HG02588 (cell line): ENCODE data around the gene EHBP1.

ENCODE experiments used
- ATAC-seq: cut with Tn5 transposase; IDR thresholded peaks from one replicate; pipeline ENCODE4 v1.9.1; 2021; ENCODE audit warnings: mild to moderate bottlenecking, moderate library complexity; ENCODE audit not compliant: unreplicated experiment

Gene EHBP1

DNA sequence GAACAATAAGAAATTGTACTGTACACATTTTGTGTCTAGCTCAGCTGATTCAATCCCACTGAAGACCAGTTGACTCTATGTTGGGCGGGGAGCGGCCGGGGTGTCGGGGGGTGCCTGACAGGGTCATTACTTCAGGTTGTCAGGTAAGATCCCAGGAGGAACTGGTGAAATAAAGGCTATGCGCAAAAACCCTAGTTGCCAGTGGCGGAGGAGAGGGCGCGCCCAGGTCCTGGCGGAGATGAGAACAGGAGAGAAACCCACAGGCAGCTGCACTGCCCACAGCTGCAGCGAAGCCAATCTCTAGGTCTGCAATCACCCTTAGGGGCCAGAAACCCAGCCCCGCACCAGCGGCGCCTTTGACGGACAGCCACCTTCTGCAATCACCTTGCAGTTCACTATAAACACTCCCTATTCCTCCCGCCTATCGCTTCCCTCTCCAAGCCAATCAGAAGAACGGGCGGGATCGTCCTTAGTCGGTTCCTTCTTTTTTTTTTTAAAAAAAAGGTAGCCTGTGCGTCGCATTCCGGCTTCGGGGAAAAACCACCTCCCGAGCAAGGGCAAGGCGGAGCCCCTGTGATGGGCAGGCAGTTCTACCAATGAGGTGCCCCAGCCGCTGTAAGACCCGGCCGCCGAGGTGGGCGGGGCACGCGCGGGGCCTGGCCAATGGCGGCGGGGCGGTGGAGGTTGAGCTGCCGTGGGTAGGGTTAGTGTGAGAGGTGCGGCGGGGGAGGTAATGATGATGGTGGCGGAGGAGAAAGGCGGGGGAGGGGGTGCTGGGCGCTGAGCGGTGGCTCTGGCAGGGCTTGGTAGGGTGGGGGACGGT is at the start of gene EHBP1:
EHBP1 (plus strand) TSS at position 707 of the 823 bp plus-strand sequence. CDS start 1,479 bp downstream, outside the sequence.
- ATAC-seq = peak; percentile 94

DNA sequence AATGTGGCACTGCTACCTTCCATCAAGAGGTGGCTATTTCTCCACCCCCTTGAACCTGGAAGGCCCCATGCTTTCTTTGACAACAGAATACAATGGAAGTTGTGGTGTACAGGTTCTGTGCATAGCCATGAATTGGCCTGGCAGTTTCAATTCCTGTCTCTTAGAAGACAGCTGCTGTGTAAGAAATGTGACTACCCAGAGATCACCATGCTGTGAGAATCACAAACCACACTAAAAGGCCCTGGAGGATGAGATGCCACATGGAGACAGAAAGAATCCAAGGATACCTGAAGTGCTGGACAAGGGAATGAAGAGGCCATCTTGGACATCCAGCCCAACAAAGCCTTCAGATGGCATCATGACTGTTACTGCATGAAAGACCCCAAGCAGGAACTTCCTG is 47.7 kb upstream of the EHBP1 start:
- no peak for ATAC-seq

DNA sequence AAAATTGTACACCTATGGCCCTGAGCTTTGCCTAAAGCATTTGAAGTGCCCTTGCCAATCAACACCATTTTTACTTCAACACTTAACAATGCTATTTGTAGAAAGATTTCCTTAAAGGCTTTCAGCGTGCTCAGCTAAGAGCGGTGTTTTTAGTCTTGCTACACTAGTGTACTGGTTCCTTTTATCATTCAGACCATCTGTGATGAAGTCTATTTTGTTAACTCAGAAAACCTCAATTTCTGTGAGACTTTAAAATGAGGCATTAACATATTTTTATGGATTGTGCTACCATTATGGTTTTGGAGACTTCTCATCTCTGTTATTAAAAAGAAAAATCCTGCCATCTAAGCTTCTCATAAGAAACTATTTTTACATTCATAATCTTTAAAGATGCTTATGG is 46.6 kb upstream of the EHBP1 start:
- ATAC-seq = no peak

DNA sequence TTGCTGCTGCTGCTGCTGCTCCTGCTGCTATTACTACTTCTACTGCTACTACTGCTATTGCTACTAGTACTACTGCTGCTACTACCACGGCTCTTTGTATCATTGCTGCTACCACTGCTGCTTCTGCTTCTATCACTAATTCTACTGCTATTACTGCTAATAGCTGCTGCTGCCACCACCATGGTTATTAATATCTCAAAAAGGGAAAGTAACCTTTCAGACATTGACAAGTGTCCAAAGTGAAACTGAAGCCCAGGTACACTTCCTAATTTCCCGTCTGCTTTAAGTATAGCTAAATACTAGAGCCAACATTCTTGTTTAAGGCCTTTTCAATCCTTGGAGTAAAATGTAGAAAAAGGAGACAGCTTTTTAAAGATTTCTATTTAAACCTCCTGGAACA is 45.4 kb upstream of the EHBP1 start:
- ATAC-seq = peak; percentile 78

DNA sequence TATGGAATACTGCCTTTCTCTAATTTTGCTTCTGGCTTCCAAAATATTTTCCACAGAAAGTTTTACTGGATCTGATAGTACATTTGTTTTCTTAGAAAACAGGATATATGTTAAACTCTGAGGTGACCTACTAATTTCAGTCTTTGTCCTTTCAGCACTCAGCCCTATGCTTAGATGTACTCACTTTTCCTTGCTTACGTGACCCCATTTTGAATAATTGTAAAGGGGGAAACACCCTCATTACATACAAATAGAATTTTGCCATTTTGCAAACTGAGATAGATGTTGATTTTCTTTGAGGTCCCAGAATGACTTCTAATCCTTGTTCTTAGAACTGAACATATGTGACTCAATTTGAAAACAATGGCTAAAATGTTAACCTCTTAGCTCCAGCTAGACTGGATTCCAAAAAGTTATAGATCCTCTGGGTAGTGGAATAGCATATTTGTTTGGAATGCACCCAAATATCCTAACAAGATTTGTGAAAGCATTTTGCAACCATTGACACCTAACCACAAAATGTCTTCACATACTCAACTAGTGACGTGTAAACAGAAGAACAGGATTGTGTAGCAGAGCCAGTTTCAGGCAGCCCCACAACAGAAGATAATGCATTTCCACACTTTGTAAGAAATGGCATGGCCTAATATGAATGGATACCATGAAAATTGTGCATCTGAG is 44.8 kb upstream of the EHBP1 start:
- ATAC-seq = no peak

DNA sequence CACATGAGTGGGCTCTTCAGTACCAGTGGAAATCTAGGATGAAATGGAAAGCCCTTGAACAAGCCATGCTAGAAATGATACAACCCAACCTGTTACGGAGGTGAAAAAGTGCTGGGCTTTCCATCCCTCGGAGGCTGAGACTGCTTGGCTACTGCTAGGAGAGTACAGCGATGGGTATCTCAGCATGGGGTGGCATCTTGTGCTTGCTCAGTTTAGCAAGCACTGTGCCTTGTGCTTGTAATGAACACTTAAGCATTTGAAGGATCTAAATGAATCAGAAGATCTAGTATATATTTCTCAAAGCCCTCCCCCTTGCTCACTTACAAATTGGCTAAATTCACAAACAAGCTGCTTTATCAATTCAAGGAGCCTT is 44.3 kb upstream of the EHBP1 start:
- no peak for ATAC-seq

DNA sequence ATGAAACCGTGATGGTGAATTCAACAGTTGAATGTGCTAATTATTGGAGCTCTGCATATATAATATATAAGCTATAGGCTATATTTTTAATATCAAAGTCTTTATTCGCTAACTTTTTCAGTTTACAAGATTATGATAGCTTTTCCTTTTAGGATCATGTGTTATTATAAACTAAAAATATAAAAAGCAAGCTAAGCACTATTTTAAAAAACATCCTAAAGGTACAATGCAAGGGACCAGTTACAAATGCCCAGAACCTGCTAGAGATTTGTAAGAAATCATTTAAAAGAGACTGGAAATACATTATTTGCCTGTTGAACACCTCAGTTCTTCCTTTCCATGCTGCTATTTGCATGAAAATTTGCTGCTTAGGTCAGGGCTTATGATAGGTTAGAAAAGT is 43.4 kb upstream of the EHBP1 start:
- ATAC-seq = no peak

DNA sequence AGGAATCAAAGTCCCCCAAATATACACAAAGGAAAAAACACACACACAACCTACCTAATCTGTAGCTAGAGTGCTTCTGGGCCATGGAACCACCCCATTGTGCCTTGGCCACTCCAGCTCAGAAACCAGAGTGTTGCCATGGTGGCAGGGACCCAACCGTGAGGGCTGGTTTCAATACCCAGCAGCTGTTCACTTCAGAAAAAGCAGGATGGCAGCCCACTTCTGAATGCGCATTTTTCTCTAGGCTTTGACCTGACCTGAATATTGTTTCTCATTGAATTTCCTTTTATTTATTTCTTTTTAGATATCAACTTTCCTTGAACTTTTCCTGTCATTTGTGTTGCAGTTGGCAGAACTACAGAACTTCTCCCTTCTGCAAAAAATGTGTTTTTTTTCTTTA is 43.0 kb upstream of the EHBP1 start:
- ATAC-seq = no peak

DNA sequence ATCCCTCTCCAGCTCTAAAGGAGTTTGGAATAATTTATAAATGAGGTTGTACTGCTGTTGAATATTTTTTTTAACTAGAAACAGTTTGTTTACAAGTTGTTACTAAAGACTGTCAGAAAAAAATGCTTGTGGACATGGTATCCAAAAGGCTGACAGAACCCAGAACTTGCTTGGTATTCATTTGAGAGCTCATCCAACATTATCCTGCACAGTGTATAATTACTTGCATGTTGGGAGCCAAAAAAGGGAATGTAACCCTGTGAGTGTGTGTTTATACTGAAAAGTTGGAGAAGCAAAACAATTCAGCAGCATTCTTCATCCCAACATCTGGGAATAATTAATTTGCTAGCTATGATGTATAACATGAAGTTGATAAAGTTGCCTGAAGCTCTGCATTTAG is 42.1 kb upstream of the EHBP1 start:
- ATAC-seq = no peak

DNA sequence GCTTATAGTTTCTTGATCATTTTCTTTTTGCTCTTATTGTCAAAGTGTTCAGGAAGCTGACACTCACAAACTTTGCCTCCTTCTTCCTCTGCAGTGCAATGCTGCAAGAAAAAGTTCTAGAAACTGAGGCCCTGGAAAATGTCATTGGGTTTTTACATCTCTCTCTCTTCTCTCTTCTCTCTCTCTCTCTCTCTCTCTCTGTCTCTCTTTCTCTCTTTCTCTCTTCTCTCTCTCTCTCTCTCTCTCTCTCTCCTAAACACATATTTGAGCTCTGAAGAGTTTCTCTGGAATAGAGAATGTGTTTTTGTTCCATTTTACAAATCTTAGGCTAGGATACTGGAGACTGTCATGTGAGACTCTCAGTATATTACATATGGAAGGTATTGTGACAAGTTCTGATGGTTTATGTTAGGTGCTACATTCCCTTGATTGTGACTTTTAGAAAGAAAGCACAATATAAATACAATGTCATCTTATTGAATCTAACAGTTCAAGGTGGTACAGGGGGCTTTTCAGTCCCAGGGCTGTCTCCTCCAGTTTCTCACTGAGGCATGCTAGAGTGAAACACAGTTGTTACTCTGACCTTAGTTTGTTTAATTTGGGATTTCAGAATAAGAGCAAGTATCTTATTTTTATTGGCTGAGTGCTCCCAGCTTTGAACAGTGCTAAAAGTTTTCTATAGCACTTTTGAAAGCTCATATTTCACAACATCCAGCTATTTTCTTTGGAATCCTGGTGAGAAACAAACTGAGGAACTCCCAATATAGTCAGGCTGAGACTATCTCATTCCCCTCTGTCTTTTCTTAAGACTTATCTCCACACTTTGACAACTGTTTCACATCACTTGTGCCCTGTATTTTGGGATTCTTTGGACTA is 41.4 kb upstream of the EHBP1 start:
- no peak for ATAC-seq

DNA sequence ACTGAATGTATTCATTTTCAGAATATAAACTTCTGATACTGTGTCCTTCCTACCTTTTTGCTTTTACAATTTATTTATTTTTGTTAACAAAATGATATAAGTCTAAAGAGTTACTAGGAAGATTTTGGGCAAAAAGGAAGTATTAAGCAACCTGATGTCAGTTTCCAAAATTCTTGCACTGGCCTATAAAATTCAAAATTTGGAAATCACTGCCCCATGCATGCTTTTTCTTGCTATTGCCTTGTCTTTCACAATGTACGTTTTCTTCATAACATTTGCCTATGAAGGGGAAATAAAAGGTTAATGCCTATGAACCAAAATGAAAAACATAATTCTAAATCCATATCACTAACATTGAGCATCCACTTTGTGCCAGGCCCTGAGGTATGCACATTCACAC is 40.1 kb upstream of the EHBP1 start:
- no peak for ATAC-seq

DNA sequence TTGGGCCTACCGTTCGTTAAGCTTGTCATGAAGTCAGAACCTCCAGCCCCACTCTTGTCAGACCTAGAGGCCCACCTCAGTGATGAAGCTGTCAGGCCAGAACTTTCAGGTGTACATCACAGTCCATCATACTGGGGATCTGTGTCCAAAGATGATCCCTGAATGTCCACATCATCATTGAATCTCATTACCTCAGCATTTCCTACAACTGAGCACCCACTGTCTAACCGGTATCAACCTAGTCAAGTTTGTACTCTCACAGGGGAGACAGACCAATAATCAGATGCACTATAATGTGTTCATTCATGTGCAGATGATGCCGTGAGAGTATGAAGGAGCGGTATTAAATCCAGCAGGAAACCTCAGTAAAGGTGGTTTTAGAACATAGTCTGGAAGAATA is 36.3 kb upstream of the EHBP1 start:
- ATAC-seq = no peak

DNA sequence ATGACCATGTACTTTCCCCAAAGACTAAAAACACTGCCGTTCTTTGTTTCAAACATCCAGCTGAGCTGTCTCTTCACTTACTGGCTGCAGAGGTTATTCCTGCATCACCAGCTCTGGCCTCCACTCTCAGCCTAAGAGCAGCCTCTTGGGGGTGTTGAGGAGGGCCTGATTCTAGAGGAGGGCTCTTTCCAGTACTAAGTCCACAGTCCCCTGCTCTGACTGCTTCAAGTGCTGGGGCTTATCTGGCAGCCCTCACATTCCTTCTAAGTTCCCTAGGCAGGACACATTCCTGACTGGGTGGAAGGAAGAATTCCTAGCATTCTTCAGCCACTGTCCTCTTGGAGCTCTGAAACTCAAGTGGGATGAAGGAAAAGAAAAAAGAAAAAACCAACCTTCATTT is 32.9 kb upstream of the EHBP1 start:
- no peak for ATAC-seq

DNA sequence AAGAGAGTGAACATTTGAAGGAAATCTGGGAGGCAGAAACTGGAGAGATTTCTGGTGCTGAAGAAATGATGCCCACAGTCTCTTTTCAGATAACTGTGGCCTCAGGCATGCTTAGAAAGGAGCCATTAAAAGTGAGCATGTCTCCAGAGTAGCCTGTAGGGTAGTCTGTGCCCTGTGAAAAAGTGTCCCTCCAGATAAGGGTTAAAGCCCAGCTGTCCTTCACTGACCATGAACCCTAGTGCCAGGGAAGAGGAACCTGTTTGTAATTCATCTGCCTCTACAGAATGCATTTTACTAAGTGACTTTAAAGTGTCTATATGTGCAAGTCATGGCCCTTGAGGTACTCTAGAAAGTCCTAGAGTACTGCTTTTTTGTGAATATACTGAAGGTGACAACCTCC is 30.5 kb upstream of the EHBP1 start:
- ATAC-seq = no peak

DNA sequence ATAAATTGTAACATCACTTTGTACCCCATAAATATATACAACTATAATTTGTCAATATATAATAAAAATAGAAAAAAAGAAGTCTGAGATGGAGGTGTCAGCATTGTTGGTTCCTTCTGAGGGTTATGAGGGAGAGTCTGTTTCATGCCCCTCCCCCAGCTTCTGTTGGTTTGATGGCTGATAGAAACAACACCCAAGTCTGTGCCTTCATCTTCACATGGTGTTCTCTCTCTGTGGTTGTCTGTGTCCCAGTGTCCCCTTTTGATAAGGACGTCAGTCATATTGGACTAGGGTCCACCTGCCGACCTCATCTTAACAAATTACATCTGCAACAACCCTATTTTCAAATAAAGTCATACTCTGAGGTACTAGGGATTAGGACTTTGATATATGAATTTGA is 20.3 kb upstream of the EHBP1 start:
- ATAC-seq = no peak

DNA sequence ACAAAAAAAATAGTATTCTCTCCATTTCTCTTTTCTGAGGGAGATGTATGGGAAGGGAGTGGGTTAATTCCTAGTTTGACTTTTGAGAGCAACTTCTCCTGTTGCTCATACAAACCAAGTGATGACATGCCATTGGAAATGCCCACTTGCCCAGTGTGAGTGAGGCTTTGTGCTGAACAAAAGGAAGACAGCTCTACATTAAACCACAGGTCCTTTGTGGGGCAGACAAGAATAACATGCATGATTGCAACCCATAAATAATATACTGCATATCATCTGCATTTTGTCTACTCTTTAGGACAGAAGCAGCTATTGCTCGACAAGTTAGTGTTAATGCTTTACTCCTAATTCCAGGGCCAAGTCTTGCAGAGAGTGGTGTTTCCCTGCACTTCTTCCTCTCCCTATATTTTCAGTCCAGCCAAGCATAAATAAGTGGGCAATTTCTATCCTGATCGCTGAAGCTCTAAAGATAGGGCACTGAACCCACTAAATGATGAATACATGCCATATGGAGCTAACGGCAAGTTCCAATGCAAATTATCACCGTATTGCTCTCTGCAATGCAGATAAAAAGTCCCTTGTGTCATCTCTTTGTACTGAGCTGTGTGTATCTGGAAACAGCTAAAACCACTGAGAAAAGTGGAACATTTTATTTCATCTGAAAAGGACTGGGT is 19.4 kb upstream of the EHBP1 start:
- no peak for ATAC-seq

DNA sequence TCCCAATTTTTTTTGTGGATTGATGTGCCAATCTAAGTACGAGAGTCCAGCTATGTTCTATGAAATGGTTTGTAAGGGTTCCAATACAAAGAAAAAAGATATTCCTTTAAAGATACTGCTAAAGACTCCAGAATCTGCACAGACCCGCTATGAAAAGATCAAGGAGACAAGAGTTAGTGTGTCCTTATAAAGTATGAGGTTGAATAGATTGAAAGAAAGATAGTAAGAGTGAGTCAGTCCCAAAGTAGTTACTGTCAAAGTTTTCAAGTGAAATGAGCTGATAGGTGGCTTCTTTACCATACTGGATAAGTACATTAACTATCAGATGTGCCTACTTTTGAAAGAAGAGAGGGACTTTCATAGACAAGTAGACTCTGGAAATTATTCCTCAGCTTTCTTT is 17.9 kb upstream of the EHBP1 start:
- ATAC-seq = no peak

DNA sequence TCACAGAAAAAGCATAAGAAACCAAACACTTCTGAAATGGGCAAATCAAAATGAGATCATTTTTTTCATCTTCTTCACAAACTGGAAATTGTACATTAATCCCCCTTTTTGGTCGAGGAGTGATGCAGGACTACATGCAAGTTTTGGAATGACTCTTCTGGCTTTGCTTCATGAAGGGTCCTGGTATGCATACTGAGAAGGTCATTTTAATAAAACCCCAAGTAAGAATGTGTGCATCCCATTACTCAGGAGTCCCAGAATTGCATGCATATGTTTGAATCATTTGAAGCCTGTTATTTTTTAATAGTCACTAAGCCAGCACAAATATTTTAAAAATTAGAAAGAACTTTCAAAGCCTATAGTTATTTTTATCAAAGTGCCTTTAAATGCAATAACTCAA is 16.7 kb upstream of the EHBP1 start:
- ATAC-seq = no peak

DNA sequence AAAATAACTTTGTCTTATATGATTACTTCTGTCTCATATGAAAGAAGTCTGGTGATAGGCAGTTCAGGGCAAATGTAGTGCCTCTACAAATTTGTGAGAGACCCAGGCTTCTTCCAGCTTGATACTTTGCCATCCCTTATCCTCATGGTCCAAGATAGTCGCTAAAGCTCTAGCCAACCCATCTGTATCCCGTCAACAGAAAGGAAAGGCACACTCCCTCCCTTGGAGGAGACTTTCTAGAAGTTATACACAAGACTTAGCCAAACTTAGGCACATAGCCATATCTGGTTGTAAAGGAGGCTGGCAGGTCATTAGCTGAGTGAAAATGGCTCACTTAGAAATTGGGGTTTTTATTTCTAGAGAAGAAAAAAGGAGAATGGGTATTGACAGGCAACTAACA is 14.3 kb upstream of the EHBP1 start:
- ATAC-seq = no peak

DNA sequence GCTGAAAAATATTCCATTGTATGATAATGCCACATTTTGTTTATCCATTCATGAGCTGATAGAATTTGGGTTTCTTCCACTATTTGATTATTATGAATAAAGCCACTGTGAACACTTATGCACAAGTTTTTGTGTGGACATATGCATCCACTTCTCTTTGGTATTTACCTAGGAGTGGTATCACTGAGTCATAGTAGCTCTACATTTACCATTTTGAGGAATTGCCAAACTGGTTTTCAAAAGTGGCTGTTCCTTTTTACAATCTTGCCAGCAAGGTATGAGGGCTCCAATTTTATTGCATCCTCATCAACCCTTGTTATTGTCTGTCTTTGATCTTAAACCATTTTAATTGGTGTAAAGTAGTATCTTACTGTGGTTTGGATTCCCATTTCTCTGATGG is 13.3 kb upstream of the EHBP1 start:
- ATAC-seq = no peak

DNA sequence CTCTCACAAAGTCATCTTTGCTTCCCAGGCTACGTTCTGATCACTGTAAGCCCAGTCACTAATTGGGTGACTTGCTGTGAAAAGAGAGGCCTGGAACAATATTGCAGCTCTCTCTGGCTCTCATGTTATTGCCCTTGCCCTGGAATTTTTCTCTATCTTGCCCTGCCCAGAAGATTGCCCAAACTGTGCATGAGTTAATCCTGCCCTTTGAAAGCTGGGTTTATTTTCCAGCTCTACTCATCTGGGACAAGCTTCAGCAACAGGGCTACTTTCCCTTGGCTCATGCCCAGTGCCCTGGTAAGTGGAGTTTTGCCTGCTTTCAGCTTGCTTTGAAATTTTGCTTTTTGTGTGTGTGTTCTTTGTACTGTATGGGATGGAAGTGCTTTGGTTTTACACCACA is 6.9 kb upstream of the EHBP1 start:
- no peak for ATAC-seq
